ENCODE measurements around the gene RAPGEF1.

GRCh38 chr9:131682261-131682660 lies 57.6 kb downstream of the RAPGEF1 start:
- TF ChIP-seq CTCF (IDR thresholded peaks at IDR 0.05) (no peak), POLR2A (IDR thresholded peaks at IDR 0.05) (no peak)

Measured in uterus (tissue), 2 donors.